ENCODE data around the gene TMEM139. TPM values are rescaled to one million over a fixed set of nuclear protein-coding genes. Genes with fewer than 3 reads are reported as not detected.
A peak's percentile ranks its signal among the peaks of the same experiment; 100 is the strongest.
"Not testable (repeated sequence)": the region's sequence is repeated elsewhere in the genome, so short reads cannot be mapped to it uniquely, and the experiment has no call there.

TMEM139 gene
- total RNA-seq, 1 experiment from 2014 or later, result 48.4 TPM

- Mint-ChIP-seq H3K4me3 (ENCODE audit: low read depth, unreplicated experiment) (peak within 1 kb of the TSS; percentile 97), H3K27me3 (ENCODE audit: unreplicated experiment) (no peaks in the 10 kb centered on the region), H3K27ac (ENCODE audit: unreplicated experiment) (peak within 1 kb of the TSS; percentile 78), H3K36me3 (ENCODE audit: insufficient read depth, unreplicated experiment) (peaks cover 46% of the 10 kb centered on the region), H3K9me3 (ENCODE audit: low read depth, unreplicated experiment) (peaks cover 5% of the 10 kb centered on the region), H3K4me1 (ENCODE audit: low read depth, unreplicated experiment) (peaks cover 30% of the 10 kb centered on the region)
- BruUV-seq (replicated peaks), result TSS peak; percentile 40
- CTCF ChIA-PET, result interaction anchor here (0.6 to 1.6 kb wide), 4 partner anchors 18 to 48 kb away, joined by 3 to 7 read pairs (median 4); no protein-coding TSS in a partner anchor
- peak; percentile 81 for DNase-seq
- TF ChIP-seq, protein P1, sequence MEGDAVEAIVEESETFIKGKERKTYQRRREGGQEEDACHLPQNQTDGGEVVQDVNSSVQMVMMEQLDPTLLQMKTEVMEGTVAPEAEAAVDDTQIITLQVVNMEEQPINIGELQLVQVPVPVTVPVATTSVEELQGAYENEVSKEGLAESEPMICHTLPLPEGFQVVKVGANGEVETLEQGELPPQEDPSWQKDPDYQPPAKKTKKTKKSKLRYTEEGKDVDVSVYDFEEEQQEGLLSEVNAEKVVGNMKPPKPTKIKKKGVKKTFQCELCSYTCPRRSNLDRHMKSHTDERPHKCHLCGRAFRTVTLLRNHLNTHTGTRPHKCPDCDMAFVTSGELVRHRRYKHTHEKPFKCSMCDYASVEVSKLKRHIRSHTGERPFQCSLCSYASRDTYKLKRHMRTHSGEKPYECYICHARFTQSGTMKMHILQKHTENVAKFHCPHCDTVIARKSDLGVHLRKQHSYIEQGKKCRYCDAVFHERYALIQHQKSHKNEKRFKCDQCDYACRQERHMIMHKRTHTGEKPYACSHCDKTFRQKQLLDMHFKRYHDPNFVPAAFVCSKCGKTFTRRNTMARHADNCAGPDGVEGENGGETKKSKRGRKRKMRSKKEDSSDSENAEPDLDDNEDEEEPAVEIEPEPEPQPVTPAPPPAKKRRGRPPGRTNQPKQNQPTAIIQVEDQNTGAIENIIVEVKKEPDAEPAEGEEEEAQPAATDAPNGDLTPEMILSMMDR (IDR thresholded peaks at IDR 0.05; ENCODE audit: unreplicated experiment), result no peak
- intact Hi-C loops (cut with micrococcal nuclease; ENCODE audit: unreplicated experiment), result loop anchor here (2.0 kb wide), 1 partner anchor 15 kb away; no protein-coding TSS in a partner anchor
These were observed 21.2 kb upstream of the TMEM139 start, which contains the start of gene GSTK1 for GRCh38 chr7:143263266-143264195. TSS of gene GSTK1 (plus strand) at chr7:143263441. CDS start at chr7:143263514, 73 bp downstream.

DNA sequence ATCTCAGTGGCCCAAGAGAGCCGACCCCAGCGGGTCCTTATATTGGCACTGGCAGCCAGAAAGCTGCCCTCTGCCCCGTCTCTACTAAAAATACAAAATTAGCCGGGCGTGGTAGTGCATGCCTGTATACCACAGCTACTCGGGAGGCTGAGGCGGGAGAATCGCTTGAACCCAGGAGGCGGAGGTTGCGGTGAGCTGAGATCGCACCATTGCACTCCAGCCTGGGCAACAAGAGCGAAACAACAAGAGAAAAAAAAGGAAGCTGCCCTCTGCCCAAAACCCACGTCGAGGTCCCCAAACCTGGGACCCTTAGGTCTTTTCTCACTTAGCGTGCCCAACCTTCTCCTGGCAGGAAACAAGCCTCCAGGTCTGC lies 20.6 kb upstream of the TMEM139 start:
- intact Hi-C loops (cut with micrococcal nuclease; ENCODE audit: unreplicated experiment); DNase-seq; BruUV-seq (replicated peaks); H3K9me3 Mint-ChIP-seq (ENCODE audit: low read depth, unreplicated experiment); H3K27me3 Mint-ChIP-seq (ENCODE audit: unreplicated experiment): not testable (repeated sequence)
- CTCF ChIA-PET, result interaction anchor here (1.6 kb wide), 1 partner anchor 49 kb away, joined by 3 read pairs; no protein-coding TSS in a partner anchor
- peak overlapping the region; percentile 78 for H3K27ac Mint-ChIP-seq (ENCODE audit: unreplicated experiment)
- H3K4me3 Mint-ChIP-seq (ENCODE audit: low read depth, unreplicated experiment), result peak overlapping the region; percentile 97
- peaks cover 46% of the 10 kb centered on the region for H3K36me3 Mint-ChIP-seq (ENCODE audit: insufficient read depth, unreplicated experiment)
- peaks cover 24% of the 10 kb centered on the region for H3K4me1 Mint-ChIP-seq (ENCODE audit: low read depth, unreplicated experiment)

DNA sequence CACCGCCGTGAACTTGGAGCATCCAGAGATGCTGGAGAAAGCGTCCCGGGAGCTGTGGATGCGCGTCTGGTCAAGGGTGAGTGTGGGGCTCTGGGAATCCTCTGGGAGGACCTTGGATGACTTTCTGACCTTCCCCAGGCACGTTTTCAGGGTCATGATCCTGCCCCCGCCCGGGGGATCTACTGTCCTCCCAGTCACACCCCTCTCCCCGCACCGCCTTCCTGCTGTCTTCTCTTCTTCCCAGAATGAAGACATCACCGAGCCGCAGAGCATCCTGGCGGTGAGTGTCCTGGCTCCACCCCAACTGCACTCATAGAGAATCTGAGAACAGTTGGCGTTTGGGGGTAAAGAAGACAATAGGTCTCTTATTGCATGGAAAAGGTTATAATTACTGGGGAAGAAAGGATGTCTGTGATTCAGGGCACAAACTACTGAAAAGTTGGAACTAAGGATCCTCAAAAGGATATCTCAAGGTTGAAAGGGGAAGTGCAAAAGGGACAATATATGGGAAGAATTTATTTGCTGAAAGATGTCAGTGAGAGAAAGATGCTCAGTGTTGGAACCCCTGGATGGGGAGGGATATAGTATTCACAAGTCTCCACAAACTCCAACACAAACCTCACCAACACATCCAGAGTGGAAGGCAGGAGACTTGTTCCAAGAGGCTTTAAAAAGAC lies 19.6 kb upstream of the TMEM139 start:
- no peaks in the 10 kb centered on the region for H3K27me3 Mint-ChIP-seq (ENCODE audit: unreplicated experiment)
- BruUV-seq (replicated peaks), result TSS peak; percentile 9
- CTCF ChIA-PET, result no interaction called here
- H3K4me1 Mint-ChIP-seq (ENCODE audit: low read depth, unreplicated experiment), result peaks cover 14% of the 10 kb centered on the region
- TF ChIP-seq, protein P1 (IDR thresholded peaks at IDR 0.05; ENCODE audit: unreplicated experiment), result no peak
- DNase-seq, result no peak
- H3K36me3 Mint-ChIP-seq (ENCODE audit: insufficient read depth, unreplicated experiment), result peaks cover 52% of the 10 kb centered on the region
- no peak overlapping the region for H3K27ac Mint-ChIP-seq (ENCODE audit: unreplicated experiment)
- intact Hi-C loops (cut with micrococcal nuclease; ENCODE audit: unreplicated experiment), result no loop called here
- peak overlapping the region; percentile 97 for H3K4me3 Mint-ChIP-seq (ENCODE audit: low read depth, unreplicated experiment)
- H3K9me3 Mint-ChIP-seq (ENCODE audit: low read depth, unreplicated experiment), result peaks cover 5% of the 10 kb centered on the region

DNA sequence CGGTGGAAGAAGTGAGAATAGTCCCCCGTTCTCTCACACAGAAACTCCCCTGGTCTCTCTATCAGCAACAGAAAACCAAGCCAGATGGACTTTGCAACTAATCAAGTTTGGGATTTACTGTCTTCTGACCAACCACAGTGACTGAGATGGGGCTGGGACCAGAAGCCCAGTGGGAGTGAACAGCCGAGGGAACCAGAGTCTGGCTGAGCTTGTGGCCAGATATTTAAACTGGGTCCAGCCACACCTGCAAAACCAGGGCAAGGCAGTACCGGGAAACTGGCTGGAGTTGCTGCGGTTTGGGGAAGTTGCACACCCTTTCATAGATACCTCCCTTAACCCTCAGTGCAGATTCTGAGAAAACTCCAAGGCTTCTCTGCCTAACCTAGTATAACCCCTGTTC lies 15.5 kb upstream of the TMEM139 start:
- no peak for DNase-seq
- no TSS peak for BruUV-seq (replicated peaks)
- Mint-ChIP-seq H3K36me3 (ENCODE audit: insufficient read depth, unreplicated experiment) (peaks cover 28% of the 10 kb centered on the region), H3K4me3 (ENCODE audit: low read depth, unreplicated experiment) (no peak overlapping the region), H3K27me3 (ENCODE audit: unreplicated experiment) (no peaks in the 10 kb centered on the region), H3K9me3 (ENCODE audit: low read depth, unreplicated experiment) (no peaks in the 10 kb centered on the region), H3K4me1 (ENCODE audit: low read depth, unreplicated experiment) (peaks cover 8% of the 10 kb centered on the region), H3K27ac (ENCODE audit: unreplicated experiment) (no peak overlapping the region)
- intact Hi-C loops (cut with micrococcal nuclease; ENCODE audit: unreplicated experiment), result no loop called here
- TF ChIP-seq, protein P1 (IDR thresholded peaks at IDR 0.05; ENCODE audit: unreplicated experiment), result no peak
- CTCF ChIA-PET, result interaction anchor here (0.6 kb wide), 1 partner anchor 111 kb away, joined by 3 read pairs; no protein-coding TSS in a partner anchor
